ENCODE data around the gene MISP.
"Not testable (repeated sequence)": the region's sequence is repeated elsewhere in the genome, so short reads cannot be mapped to it uniquely, and the experiment has no call there.

The MISP gene

GRCh38 chr19:739998-740715 lies 10.8 kb upstream of the MISP start:
- Histone ChIP-seq H3K27me3 (replicated peaks; ENCODE audit: control insufficient read depth, insufficient read depth, low read length) (no peaks in the 10 kb centered on the region), H3K9me3 (ENCODE audit: control insufficient read depth, low read length) (peaks cover 3% of the 10 kb centered on the region), H3K36me3 (ENCODE audit: control insufficient read depth, insufficient read depth, low read length, severe bottlenecking) (peaks cover 11% of the 10 kb centered on the region), H3K4me3 (ENCODE audit: low read length) (no peak overlapping the region), H3K4me1 (ENCODE audit: control insufficient read depth, insufficient read depth, low read length) (peaks cover 5% of the 10 kb centered on the region), H3K9ac (ENCODE audit: low read length) (no peak overlapping the region)
- no peak for DNase-seq (ENCODE audit: low read depth)

- not testable (repeated sequence) for H3K9ac ChIP-seq (ENCODE audit: low read length); DNase-seq (ENCODE audit: low read depth); H3K27me3 ChIP-seq (replicated peaks; ENCODE audit: control insufficient read depth, insufficient read depth, low read length); H3K4me3 ChIP-seq (ENCODE audit: low read length); H3K4me1 ChIP-seq (ENCODE audit: control insufficient read depth, insufficient read depth, low read length); H3K9me3 ChIP-seq (ENCODE audit: control insufficient read depth, low read length)
- peaks cover 11% of the 10 kb centered on the region for H3K36me3 ChIP-seq (ENCODE audit: control insufficient read depth, insufficient read depth, low read length, severe bottlenecking)
Measured at GRCh38 chr19:740816-741505, 10.0 kb upstream of the MISP start.

- Histone ChIP-seq H3K9ac (ENCODE audit: low read length) (no peak overlapping the region), H3K27me3 (replicated peaks; ENCODE audit: control insufficient read depth, insufficient read depth, low read length) (no peaks in the 10 kb centered on the region), H3K9me3 (ENCODE audit: control insufficient read depth, low read length) (peaks cover 3% of the 10 kb centered on the region), H3K4me1 (ENCODE audit: control insufficient read depth, insufficient read depth, low read length) (peaks cover 5% of the 10 kb centered on the region), H3K4me3 (ENCODE audit: low read length) (no peak overlapping the region), H3K36me3 (ENCODE audit: control insufficient read depth, insufficient read depth, low read length, severe bottlenecking) (peaks cover 5% of the 10 kb centered on the region)
- no peak for DNase-seq (ENCODE audit: low read depth)
Measured at GRCh38 chr19:741506-742131, 9.3 kb upstream of the MISP start.

GRCh38 chr19:742540-743075 lies 8.3 kb upstream of the MISP start:
- peaks cover 5% of the 10 kb centered on the region for H3K9me3 ChIP-seq (ENCODE audit: control insufficient read depth, low read length)
- H3K4me1 ChIP-seq (ENCODE audit: control insufficient read depth, insufficient read depth, low read length) = peaks cover 5% of the 10 kb centered on the region
- H3K27me3 ChIP-seq (replicated peaks; ENCODE audit: control insufficient read depth, insufficient read depth, low read length) = no peaks in the 10 kb centered on the region
- no peak overlapping the region for H3K4me3 ChIP-seq (ENCODE audit: low read length)
- no peak for DNase-seq (ENCODE audit: low read depth)
- no peak overlapping the region for H3K9ac ChIP-seq (ENCODE audit: low read length)
- H3K36me3 ChIP-seq (ENCODE audit: control insufficient read depth, insufficient read depth, low read length, severe bottlenecking) = peaks cover 5% of the 10 kb centered on the region

GRCh38 chr19:743168-743687 lies 7.7 kb upstream of the MISP start:
- peaks cover 10% of the 10 kb centered on the region for H3K9me3 ChIP-seq (ENCODE audit: control insufficient read depth, low read length)
- H3K36me3 ChIP-seq (ENCODE audit: control insufficient read depth, insufficient read depth, low read length, severe bottlenecking) = peaks cover 5% of the 10 kb centered on the region
- DNase-seq (ENCODE audit: low read depth) = no peak
- H3K4me3 ChIP-seq (ENCODE audit: low read length) = no peak overlapping the region
- H3K4me1 ChIP-seq (ENCODE audit: control insufficient read depth, insufficient read depth, low read length) = peaks cover 5% of the 10 kb centered on the region
- H3K9ac ChIP-seq (ENCODE audit: low read length) = no peak overlapping the region
- no peaks in the 10 kb centered on the region for H3K27me3 ChIP-seq (replicated peaks; ENCODE audit: control insufficient read depth, insufficient read depth, low read length)

- H3K9ac ChIP-seq (ENCODE audit: low read length); H3K36me3 ChIP-seq (ENCODE audit: control insufficient read depth, insufficient read depth, low read length, severe bottlenecking); H3K4me1 ChIP-seq (ENCODE audit: control insufficient read depth, insufficient read depth, low read length); H3K4me3 ChIP-seq (ENCODE audit: low read length); H3K27me3 ChIP-seq (replicated peaks; ENCODE audit: control insufficient read depth, insufficient read depth, low read length); DNase-seq (ENCODE audit: low read depth): not testable (repeated sequence)
- peaks cover 10% of the 10 kb centered on the region for H3K9me3 ChIP-seq (ENCODE audit: control insufficient read depth, low read length)
Measured at GRCh38 chr19:745138-745537, 5.8 kb upstream of the MISP start.

- H3K9ac ChIP-seq (ENCODE audit: low read length) = no peak overlapping the region
- peaks cover 7% of the 10 kb centered on the region for H3K4me1 ChIP-seq (ENCODE audit: control insufficient read depth, insufficient read depth, low read length)
- no peak for DNase-seq (ENCODE audit: low read depth)
- no peaks in the 10 kb centered on the region for H3K36me3 ChIP-seq (ENCODE audit: control insufficient read depth, insufficient read depth, low read length, severe bottlenecking)
- no peaks in the 10 kb centered on the region for H3K27me3 ChIP-seq (replicated peaks; ENCODE audit: control insufficient read depth, insufficient read depth, low read length)
- H3K4me3 ChIP-seq (ENCODE audit: low read length) = no peak overlapping the region
- peaks cover 10% of the 10 kb centered on the region for H3K9me3 ChIP-seq (ENCODE audit: control insufficient read depth, low read length)
Measured at GRCh38 chr19:746208-746819, 4.6 kb upstream of the MISP start.

- Histone ChIP-seq H3K9me3 (ENCODE audit: control insufficient read depth, low read length) (peaks cover 10% of the 10 kb centered on the region), H3K36me3 (ENCODE audit: control insufficient read depth, insufficient read depth, low read length, severe bottlenecking) (no peaks in the 10 kb centered on the region), H3K4me1 (ENCODE audit: control insufficient read depth, insufficient read depth, low read length) (peaks cover 14% of the 10 kb centered on the region), H3K9ac (ENCODE audit: low read length) (no peak overlapping the region), H3K4me3 (ENCODE audit: low read length) (no peak overlapping the region), H3K27me3 (replicated peaks; ENCODE audit: control insufficient read depth, insufficient read depth, low read length) (no peaks in the 10 kb centered on the region)
- DNase-seq (ENCODE audit: low read depth) = no peak
Measured at GRCh38 chr19:746956-747355, 4.0 kb upstream of the MISP start.

- Histone ChIP-seq H3K36me3 (ENCODE audit: control insufficient read depth, insufficient read depth, low read length, severe bottlenecking) (no peaks in the 10 kb centered on the region), H3K9me3 (ENCODE audit: control insufficient read depth, low read length) (peaks cover 10% of the 10 kb centered on the region), H3K4me3 (ENCODE audit: low read length) (no peak overlapping the region), H3K27me3 (replicated peaks; ENCODE audit: control insufficient read depth, insufficient read depth, low read length) (no peaks in the 10 kb centered on the region), H3K9ac (ENCODE audit: low read length) (no peak overlapping the region), H3K4me1 (ENCODE audit: control insufficient read depth, insufficient read depth, low read length) (peaks cover 17% of the 10 kb centered on the region)
- no peak for DNase-seq (ENCODE audit: low read depth)
Measured at GRCh38 chr19:747432-748273, 3.3 kb upstream of the MISP start.

- no peak for DNase-seq (ENCODE audit: low read depth)
- Histone ChIP-seq H3K4me1 (ENCODE audit: control insufficient read depth, insufficient read depth, low read length) (peaks cover 20% of the 10 kb centered on the region), H3K36me3 (ENCODE audit: control insufficient read depth, insufficient read depth, low read length, severe bottlenecking) (no peaks in the 10 kb centered on the region), H3K27me3 (replicated peaks; ENCODE audit: control insufficient read depth, insufficient read depth, low read length) (no peaks in the 10 kb centered on the region), H3K9me3 (ENCODE audit: control insufficient read depth, low read length) (peaks cover 10% of the 10 kb centered on the region), H3K9ac (ENCODE audit: low read length) (no peak overlapping the region), H3K4me3 (ENCODE audit: low read length) (no peak overlapping the region)
Measured at GRCh38 chr19:748274-748598, 2.7 kb upstream of the MISP start.

All from adipocyte (in vitro differentiated cells).